Spleen (tissue), 7 donors: ENCODE measurements around the gene GPT2.

ENCODE experiments used
- CTCF ChIP-seq, 11 experiments: fragments of 200-600 bp in 7 of 11; fragments of 450-650 bp in 4 of 11; sonication (generic) in 4 of 11; IDR thresholded peaks in 8 of 11; conservative IDR thresholded peaks in 3 of 11; 1 replicate in 7 of 11; 2 replicates in 4 of 11; pipeline versions ENCODE4 v1.4.0 to v1.8.0; 2016 to 2021; ENCODE audit warnings: antibody characterized with exemption in 11 of 11, inconsistent platforms in 4 of 11, mild to moderate bottlenecking in 1 of 11
- POLR2AphosphoS5 ChIP-seq, 3 donors: sonication (generic); formaldehyde crosslinking; IDR thresholded peaks; one replicate each; pipeline ENCODE4 v1.5.1; 2017; ENCODE audit warnings: antibody characterized with exemption in 3 of 3
- donor health status: DM: no; HTN: no; CAD: no; lungs with moderate emphysema.
- donor health status: DM: no; HTN: no; CAD: no.
- donor health status: DM: no; HTN: no; CAD: no.

DNA sequence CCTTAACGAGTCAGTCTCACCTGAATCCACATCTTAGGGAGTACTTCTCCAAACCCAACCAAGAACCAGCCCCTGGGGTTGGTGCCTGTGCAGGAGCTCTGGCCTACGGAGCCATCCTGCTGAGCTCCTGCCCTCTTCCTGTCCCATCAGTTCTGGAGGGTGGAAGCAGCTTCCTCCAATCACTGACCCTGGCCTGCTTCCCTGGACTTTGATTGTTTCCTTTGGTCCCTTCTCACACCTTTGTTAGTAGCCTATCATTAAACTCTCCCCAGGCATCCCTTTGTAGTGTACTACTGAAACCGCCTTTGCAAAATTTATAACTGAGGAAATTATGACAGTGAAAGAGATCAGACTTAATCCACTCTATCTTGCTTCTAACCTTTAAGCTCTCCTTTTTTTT is 32.0 kb upstream of the GPT2 start:
- TF ChIP-seq CTCF (IDR thresholded peaks at IDR 0.05 in 8 of 11, conservative IDR thresholded peaks at IDR 0.05 in 3 of 11) (no peak), POLR2AphosphoS5 (IDR thresholded peaks at IDR 0.05) (no peak)
